T-helper 1 cell treated with Interleukin-12 subunit alpha and Interleukin-12 subunit beta and Interleukin-4 antibody, amounts not matched to agents 30 ng/mL and 1 ng/mL, for 36 hours (primary cell): ENCODE results near the gene API5. TPM values are rescaled to one million over a fixed set of nuclear protein-coding genes. Genes with fewer than 3 reads are reported as not detected.

ENCODE experiments used
- intact Hi-C: fragments of 100-400 bp; cut with micrococcal nuclease; formaldehyde crosslinking; loops from one replicate; pipeline ENCODE4 v1.15.1; 2024
- total RNA-seq: library from RNA; stranded (reverse); gene quantifications from 2 replicates; pipeline ENCODE4 v1.2.3, GENCODE V29; 2022

The API5 gene
- total RNA-seq, 1 donor from 2014 or later = 126 TPM

DNA sequence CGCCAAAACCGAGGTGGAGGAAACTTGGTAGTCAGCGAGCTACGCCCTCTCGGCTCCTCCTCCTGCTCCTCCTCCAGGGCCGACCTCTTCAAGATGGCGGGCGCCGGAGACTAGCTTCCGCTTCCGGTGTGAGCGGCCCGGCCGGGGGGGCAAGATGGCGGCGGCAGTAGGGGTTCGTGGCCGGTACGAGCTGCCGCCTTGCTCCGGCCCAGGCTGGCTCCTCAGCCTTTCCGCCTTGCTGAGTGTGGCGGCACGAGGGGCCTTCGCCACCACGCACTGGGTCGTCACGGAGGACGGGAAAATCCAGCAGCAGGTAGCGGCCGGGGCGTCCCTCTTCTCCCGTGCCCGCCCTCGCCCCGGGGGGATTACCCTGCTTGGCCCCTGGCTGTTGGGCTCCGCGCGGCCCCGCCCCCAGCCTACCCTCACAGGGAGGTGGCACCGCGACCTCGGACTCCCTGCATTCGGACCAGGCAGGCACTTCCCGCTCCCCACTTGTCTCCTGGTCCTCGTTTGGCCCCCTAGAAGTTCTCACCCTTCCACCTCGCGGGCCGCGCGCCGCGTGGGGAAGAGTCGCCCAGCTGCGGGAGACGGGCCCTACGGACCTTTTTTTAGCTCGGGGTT, 47.1 kb downstream of the API5 start, which contains the start of gene TTC17:
Gene TTC17, plus strand, starts transcription at position 120 of the 621 bp plus-strand sequence. Its CDS starts 35 bp downstream, at position 155.
- intact Hi-C loops = loop anchor here (1.0 to 5.0 kb wide), 9 partner anchors 20 to 707 kb away; partner anchors contain the start of genes ACCS, ALKBH3 and HSD17B12

DNA sequence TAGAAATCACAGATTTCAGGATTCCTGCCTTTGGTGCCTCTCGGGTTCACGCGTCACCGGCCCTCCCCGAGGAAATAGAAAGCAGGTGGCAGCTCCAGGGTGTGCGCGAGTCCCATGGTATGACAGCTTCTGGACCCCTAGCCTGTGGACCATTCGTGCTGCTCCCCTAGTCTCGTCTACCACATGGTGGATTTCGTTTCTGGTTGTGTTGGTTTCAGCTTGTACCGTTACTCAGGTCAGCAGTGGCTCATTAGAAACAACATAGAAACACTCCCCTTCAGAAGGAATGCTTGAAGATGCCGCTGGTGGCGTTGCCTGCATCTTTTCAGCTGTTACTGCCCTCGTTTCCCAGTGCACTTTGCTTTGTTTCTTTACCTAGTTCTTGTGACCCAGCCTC, 47.6 kb downstream of the API5 start:
- intact Hi-C loops = loop anchor here (1.0 to 5.0 kb wide), 6 partner anchors 21 to 521 kb away; partner anchors contain the start of gene ALKBH3

DNA sequence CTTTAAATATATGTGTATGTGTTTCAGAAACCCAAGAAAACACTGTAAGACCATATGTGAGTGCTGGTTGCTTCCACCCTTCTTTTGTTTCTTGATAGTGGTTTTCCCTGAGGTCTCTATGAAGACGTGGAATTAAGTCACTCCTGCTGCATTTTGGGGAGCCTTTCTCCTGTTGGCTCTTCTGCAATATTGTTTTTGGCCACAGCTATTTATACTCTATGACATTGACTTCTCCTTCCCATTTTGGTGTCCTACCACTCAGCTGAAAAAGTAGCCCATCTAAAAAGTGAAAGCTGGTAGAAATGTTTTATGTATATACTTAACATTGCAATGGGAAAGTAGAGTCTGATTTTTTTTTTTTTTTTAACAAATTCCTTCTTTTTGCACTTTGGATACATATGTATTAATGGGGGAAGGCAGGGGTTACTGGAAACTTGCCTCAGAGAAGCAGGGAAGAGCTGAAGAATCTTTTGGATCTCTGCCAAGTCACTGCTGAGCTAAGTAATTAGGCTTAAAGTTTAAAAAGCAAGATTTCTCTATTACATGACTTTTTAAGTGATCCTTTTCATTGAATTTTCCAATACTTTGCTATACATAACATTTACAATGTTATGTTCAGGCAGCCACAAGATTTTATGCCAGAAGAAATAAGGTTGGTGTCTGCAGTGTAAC, 48.7 kb downstream of the API5 start:
- intact Hi-C loops = no loop called here

DNA sequence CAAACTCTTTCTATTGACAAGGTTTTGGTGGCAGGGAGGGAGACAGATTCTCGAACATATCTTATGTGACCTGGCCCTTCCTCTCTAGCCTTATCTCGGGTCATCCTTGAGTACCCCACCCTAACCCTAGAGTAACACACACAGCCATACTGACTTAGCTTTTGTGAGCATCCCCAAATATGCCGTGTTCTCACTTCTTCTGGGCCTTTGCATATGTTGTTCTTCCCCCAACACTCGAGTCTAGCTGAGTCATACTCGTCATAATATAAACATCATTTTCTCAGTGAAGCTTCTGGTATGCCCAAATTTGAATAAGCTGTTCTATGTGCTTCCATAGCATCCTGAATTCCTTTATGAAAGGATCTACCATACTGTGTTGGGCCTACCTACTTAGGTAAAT, 54.9 kb downstream of the API5 start:
- intact Hi-C loops = no loop called here

DNA sequence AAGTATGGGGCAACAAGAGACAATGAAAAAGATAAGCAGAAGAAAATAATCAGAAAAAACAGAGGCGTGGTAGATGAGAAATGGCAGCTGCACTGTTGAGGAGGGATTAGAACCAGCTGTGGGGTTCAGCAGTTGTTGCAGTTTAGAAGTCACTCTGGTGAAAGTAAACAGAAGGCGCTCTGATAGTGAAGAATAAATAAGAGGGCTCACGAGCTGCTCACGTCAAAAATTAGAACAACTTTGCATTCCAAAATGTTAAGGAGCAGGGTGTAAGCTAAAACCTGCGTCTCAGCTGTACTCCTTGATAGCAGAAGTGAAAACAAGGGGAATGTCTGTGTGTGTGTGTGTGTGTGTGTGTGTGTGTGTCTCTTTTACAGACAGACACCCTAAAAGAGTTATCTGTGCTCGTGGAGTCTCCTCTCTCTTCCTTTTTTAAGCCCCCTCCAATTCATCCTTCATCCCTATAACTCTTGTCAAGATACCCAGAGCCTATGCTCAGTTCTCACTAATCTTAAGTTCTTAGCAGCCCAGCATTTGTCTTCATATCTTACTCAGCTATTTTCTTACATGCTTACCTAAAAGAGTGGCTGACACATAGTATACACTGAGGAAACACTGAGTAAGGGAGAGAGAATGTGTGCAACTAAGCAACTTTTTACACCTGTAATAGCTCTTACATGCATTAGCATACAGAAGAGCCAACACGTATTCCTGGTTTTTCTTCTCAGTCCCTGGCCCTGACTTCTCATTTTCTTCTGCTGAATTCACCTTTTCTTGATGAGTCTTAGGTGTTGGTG, 55.8 kb downstream of the API5 start:
- intact Hi-C loops = no loop called here

DNA sequence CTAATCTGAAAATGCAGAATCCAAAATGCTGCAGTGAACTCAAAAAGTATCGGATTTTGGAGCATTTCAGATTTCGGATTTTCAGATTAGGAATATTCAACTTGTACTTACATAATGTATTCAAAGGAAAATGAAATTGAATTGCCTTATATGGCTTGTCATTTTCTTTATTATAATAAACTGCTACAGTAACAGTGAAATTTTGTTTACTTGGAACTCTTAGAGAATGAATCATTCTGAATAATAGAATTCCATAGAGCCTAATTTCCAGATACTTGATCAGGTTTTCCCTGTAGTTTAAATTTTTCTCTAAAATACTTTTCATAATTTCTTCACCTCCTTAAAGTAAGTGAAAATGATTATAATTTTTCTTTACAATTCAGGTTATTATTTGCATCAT, 64.3 kb downstream of the API5 start:
- intact Hi-C loops = no loop called here

DNA sequence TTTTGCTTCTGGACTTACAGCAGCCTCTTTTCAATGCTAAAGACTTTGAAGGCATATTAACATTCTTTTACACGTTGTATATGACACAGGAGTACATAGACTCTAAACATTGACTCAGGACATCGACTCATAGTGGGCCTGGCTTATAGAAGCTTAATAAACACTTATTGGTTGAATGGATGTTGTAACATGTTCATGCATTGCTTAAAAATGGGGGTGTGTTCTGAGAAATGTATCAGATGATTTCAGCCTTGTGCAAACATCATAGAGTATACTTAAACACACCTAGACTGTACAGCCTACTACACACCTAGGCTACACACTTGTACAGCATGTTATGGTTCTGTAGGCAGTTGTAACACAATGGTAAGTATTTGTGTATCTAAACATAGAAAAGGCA, 64.8 kb downstream of the API5 start:
- intact Hi-C loops = no loop called here

DNA sequence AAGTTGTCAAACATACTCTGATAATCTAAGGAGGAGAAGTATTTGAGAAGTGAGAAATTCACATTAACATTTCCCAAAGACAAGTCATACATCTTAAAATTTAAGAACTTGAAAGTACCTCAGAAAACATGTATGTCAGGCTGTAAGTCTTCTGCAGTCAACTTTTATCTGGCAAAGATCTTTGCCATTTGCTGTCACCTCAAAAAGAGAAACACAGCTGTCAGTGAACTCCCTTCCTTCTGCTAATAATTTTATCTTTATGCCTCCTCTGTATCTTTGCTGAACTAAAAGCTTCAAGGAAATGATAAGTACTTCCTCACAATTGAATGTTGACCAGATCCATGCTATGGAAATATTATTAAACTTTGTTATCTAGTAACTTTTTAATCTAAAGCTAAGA, 65.6 kb downstream of the API5 start:
- intact Hi-C loops = no loop called here

DNA sequence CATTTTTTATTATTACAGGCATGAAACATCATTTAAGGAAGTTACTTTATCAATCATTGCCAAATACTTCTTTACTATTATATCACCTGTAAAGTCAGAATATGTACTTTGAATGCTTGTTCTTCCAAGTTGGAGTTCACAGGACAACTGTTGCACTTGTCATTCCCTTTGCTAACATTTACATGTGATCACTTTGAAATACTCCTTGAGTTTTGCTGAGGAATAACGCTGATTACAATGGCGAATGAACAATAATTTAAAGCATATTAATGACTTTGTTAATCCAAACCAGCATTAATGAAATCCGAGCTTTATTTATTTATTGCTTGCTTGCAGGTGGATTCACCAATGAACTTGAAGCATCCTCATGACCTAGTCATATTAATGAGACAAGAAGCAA, 67.1 kb downstream of the API5 start:
- intact Hi-C loops = no loop called here

DNA sequence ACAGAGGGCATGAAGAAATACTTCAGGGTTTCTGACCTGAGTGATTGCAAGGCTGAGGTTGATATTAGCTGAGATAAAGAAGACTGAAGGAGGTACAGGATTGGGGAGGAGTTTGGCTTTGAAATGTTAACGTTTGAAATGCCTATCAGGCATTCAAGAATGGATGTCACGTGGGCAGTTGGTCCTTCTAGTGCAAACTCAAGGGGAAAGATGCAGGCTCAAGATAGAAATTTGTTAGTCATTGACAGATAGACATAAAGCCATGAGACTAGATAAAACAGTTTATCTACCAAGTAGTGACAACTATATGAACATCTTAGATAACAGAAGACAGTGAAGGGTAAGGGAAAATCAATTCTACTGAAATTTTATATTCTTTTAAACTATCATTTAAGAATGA, 70.0 kb downstream of the API5 start:
- intact Hi-C loops = no loop called here

DNA sequence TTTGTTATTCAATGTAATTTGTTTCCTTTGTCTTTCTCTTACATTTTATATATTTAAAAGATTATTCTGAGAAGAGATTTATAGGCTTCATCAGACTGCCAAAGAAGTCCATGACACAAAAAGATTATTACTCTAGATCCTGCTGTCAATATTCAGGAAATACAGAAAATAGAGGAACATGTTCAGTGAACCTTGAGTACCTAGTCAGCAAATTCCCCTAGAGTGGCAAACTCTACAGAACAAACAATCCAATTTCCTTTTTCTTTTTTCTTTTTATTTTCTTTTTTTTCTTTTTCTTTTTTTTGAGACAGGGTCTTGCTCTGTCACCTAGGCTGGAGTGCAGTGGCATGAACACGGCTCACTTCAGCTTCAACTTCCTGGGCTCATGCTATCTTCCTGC, 70.8 kb downstream of the API5 start:
- intact Hi-C loops = no loop called here

DNA sequence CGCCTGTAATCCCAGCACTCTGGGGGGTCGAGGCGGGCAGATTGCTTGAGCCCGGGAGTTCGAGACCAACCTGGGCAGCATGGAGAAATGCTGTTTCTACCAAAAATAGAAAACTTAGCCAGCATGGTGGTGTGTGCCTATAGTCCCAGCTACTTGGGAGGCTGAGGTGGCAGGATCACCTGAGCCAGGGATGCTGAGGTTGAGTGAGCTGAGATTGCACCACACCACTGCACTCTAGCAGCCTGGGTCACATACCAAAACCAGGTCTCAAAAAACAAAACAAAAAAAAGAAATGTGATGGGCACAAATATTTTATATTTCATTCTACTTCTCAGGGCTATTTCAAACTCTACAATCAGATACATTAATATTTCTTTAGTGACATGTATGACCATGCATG, 72.6 kb downstream of the API5 start:
- intact Hi-C loops = no loop called here

DNA sequence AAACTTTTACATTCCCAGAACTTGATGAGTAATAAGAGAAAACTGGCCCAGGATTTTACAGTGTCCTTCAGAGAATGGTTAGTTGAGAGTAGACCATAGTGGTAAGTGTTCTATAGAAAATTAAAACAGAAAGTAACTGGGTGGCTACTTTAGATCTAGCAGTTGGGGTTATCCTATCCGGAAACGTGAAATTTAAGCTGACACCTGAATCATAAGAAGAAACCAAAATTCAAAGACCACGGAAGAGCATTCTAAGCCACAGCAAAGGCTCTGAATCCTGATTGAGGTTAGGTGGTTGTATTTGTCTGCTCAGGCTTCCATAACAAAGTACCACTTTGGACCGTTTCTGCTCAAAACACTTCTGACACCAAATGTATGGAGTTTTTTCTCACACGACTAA, 80.9 kb downstream of the API5 start:
- intact Hi-C loops = loop anchor here (1.0 to 2.0 kb wide), 2 partner anchors 34 to 80 kb away; partner anchors contain the start of gene TTC17

DNA sequence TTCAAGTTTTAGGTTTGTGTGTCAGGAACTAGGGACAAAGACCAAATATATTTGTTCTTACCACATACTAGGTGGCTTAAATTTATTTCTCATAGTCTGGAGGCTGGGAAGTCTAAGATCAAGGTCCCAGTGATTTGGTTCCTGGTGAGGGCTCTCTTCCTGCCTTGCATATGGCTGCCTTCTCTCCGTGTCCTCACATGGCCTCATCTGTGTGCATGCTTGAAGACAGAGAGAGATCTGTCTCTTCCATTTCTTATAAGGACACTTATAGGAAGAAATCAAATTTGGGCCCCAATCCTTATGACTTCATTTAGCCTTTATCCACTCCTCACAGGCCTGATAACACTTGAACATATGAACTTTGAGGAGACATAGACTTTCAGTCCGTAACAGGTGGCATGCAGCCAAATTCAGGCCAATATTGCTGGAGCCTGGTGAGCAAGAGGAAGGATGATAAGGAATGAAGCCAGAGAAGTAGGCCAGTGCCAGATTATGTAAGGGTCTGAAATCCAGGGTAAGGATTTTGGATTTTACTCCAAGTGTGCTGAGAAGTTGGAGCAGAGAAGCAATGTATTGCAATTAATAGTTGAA, 82.1 kb downstream of the API5 start:
- intact Hi-C loops = loop anchor here (2.0 kb wide), 1 partner anchor 35 kb away; the partner anchor contains the start of gene TTC17

Other genes starting within 250 kb of the API5 start
- 86.1 and 88.0 TPM in 2 replicates for gene TTC17, start 46.9 kb downstream of the API5 start, total RNA-seq